Skin epidermis (tissue), 12 donors: ENCODE data around the gene RCOR1.
A peak's percentile ranks its signal among the peaks of the same experiment; 100 is the strongest.
"Not testable (repeated sequence)": the region's sequence is repeated elsewhere in the genome, so short reads cannot be mapped to it uniquely, and the experiment has no call there.

Experiments
- H3K27ac ChIP-seq, 21 experiments: fragments of 200-600 bp; sonication (generic) in 11 of 21; one replicate each; pipeline ENCODE4 v1.5.0; 2020; ENCODE audit warnings: mild to moderate bottlenecking in 3 of 21, inconsistent platforms in 2 of 21, moderate library complexity in 2 of 21
- H3K4me3 ChIP-seq, 7 experiments: fragments of 200-600 bp; sonication (generic) in 2 of 7; one replicate each; pipeline ENCODE4 v1.5.0; 2020; ENCODE audit warnings: inconsistent platforms in 2 of 7, mild to moderate bottlenecking in 2 of 7, moderate library complexity in 1 of 7

The RCOR1 gene

GRCh38 chr14:102759456-102760187 lies 167.2 kb downstream of the RCOR1 start:
- H3K27ac ChIP-seq: no peak overlapping the region

DNA sequence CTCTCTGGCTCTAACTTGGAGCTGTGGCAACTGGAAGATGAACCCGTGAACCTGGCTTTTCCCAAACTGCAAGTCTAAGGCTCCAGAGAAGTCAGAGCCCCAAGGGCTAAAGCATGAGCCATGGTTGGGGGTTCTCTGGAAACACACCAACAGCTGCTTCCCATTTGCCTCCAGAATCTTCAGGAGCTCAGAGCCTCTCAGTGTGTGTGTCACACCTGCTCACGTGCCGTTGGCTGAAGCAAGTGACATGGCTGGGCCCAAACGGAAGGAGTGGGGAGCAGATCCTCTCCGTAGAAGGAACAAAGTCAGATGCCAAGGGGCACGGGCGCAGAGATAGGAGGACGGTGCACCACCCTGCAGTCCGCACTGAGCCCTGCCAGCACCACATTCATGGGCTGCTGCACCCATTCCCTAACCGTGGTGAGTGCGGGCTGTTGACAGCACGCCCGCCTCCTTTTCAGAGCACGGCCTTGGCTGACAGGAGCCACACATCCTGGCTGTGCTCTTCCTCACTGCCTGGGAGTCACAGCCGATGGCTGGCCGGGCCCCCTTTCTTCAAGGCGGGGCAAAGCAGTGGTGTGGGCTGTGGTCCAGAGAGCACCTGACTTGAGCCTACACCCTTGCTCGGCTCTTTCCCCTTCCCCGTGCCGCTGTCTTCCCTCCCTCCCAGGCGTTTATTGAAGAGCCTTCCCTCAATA lies 168.2 kb downstream of the RCOR1 start:
- H3K27ac ChIP-seq: no peak overlapping the region
- H3K4me3 ChIP-seq: no peak overlapping the region

More at GRCh38 chr14:102759456-102760187, 167.2 kb downstream of the RCOR1 start:
- H3K4me3 ChIP-seq: no peak overlapping the region

DNA sequence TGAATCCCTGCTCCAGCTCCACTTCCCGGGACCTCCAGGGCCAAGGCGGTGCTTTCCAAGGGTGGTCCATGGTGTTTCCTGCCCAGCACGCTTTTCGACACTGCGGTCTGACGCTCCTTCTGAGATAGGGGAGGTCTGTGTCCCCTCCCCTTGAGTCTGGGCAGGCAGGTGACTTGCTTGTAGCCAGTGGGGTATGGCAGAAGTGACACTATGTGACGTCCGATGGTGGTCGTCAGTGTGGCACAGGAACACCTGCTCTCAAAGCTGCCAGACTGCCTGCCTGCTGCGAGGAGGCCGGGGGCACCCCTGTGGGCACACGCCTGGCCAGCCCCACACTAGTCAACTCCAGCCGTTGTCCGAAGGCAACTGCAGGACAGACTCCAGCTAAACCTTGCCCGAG lies 168.8 kb downstream of the RCOR1 start:
- H3K4me3 ChIP-seq: no peak overlapping the region
- no peak overlapping the region for H3K27ac ChIP-seq

DNA sequence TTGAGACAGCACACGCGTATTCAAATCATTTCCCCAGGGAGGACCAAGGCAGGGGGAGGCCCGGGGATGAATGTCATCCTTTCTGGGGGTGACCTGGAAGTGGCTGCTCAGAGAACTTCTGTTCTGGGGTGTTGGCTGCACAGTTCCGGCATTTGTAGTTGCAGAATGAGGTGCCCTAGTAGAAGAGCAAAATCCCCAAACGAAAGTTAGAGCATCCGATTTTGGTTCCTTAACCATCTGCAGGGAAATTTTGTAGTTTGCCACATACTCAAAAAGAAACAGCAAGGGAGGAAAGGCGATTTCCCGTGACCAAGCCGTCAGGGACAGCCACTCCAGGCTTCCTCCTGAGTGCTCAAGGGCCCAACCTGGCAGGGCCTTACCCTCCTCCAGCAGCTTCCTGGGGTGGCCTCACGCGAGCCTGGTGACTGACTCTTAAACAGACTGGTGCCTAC lies 171.8 kb downstream of the RCOR1 start:
- H3K4me3 ChIP-seq: no peak overlapping the region
- no peak overlapping the region for H3K27ac ChIP-seq

DNA sequence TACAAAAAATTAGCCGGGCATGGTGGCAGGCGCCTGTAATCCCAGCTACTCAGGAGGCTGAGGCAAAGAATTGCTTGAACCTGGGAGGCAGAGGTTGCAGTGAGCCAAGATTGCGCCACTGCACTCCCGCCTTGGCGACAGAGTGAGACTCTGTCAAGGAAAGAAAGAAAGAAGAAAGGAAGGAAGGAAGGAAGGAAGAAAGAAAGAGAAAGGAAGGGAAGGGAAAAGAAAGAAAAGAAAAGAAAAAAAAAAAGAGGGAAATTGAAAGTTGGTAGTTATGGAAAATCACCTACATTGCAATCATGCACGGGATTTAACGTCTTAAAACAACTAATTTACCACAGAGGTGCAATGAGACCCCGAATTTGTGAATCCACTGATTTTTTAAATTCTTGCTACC lies 173.3 kb downstream of the RCOR1 start:
- not testable (repeated sequence) for H3K27ac ChIP-seq, H3K4me3 ChIP-seq

GRCh38 chr14:102768223-102769048 lies 176.0 kb downstream of the RCOR1 start:
- Histone ChIP-seq H3K27ac (peak overlapping the region in 9 of 21 experiments; percentile 9 to 76 (median 42)), H3K4me3 (no peak overlapping the region)

DNA sequence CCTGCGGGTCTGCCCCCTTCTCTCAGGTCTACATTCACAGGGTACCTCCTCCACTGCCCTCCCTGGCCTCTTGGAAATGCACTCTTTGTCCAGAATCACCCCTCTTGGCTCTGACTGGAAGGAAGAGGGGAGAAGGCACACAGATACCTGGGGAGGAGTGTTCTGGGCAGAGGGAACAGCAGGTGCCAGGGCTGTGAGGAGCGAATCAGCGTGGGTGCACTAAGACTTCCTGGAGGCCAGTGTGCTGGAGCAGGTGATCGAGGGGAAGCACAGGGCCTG lies 176.5 kb downstream of the RCOR1 start:
- Histone ChIP-seq H3K27ac (peak overlapping the region in 9 of 21 experiments; percentile 9 to 76 (median 42)), H3K4me3 (no peak overlapping the region)

DNA sequence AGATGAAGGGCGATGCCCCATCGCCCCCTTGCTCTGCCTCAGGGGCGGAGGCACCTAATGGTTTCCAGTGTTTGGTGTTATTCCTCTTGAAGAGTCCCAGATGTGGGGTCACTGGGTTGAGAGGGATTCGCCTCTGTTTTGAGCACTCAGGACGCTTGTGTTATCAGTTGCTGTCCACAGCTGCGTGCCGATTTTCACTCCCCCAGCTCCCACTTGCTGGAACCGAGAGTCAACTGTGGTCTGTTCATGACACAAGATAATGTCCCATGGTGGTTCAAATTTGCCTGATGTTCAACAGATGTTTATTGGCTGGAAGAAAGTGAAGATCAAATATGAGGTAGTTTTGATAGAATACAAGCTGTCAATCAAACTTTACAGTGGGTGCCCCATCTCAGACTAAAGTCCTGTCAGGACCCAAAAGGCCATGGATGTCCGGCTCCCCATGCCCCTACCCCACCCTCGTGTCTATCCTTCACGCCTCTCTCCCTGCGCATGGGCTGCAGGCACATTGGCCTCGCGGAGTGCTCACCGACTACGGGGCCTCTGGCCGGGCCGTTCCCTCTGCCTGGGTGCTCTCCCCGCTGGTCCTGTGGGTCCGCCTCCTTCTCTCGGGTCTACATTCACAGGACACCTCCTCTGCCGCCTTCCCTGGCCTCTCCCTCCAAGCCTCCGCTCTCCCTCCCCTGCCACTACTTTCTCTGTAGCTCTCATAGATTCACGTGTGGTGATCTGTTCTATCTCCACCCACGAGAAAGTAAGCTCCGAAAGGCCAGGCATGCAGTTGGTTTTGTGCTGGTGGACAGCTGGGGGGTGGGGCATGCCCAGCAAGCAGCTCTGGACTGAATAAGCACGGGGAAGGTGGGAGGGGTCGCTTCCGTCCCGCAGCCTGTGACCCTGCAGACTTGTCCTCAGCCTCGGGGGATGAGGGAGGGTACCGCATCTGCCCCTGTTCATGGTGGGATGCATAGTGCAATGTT lies 178.0 kb downstream of the RCOR1 start:
- Histone ChIP-seq H3K27ac (no peak overlapping the region), H3K4me3 (no peak overlapping the region)

GRCh38 chr14:102771144-102771543 lies 178.7 kb downstream of the RCOR1 start:
- H3K27ac ChIP-seq: no peak overlapping the region
- no peak overlapping the region for H3K4me3 ChIP-seq

DNA sequence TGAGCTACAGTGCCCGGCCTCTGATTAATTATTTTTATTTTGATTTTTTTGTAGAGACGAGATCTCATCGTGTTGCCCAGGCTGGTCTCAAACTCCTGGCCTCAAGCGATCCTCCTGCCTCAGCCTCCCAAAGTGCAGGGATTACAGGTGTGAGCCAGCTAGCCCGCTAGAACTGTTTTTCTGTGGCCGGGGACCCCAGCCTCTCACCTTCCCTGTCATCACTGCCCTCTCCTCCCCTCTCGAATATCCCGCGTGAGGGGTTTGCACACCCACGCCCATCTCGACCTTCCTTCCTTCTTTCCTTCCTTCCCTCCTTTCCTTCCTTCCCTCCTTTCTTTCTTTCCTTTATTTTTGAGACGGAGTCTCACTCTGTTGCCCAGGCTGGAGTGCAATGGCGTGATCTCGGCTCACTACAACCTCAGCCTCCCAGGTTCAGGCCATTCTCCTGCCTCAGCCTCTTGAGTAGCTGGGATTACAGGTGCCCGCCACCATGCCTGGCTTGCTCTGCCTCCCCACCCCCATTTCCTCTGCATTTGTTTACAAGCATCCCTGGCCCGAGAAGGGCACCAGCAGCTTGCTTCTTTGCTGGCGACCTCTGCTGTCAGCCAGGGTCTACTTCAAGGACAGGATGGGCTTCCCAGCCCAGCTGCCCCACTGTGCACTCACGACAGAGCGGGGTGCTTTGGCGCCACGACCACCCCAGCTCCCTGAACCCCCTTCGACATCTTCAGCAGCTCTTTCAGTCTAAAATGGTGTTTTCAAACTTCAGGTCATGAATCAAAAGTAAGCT lies 180.5 kb downstream of the RCOR1 start:
- H3K27ac ChIP-seq: no peak overlapping the region
- no peak overlapping the region for H3K4me3 ChIP-seq

DNA sequence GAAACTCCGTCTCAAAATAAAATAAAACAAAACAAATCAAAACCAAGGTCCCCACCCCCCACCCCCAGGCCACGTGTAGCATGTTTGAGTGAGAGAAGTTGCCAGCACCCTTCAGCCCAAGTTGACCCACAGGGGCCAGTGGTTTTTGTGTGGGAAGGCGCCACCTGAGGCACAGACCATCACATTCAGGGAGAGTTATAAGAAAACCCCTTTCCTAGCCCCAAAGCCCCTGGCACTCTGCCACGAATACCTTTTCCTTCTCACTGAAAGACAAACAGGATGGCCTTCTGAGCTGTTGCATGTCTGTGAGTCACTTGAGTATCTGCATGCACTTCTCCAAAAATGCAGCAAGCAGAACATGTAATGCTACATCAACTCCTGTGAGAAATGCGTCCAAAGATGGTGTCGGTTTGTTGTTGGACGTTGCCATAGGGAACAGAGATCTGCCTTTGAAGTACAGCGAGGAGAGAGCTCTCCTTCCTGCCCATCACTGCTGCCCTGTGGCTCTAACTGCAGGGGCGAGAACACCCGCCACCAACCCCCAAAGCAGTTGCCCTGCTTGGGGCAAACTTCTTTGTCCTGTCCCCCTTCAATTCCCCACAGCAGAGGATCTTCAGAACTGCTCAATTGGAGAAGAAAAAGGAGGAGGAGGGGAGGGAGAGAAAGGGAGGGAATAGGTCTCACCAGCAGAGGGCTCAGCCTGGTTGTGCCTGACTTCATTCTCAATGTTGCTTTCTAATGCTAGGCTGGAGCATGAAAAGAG lies 182.1 kb downstream of the RCOR1 start:
- Histone ChIP-seq H3K4me3 (no peak overlapping the region), H3K27ac (peak overlapping the region in 3 of 21 experiments; percentile 3 to 49 (median 23))

GRCh38 chr14:102775855-102776760 lies 183.7 kb downstream of the RCOR1 start:
- H3K4me3 ChIP-seq: peak overlapping the region in 2 of 7 experiments; percentile 25 to 35
- peak overlapping the region; percentile 13 to 84 (median 72) for H3K27ac ChIP-seq

- Histone ChIP-seq H3K27ac (peak within 1 kb of the TSS; percentile 67 to 98 (median 88)), H3K4me3 (peak within 1 kb of the TSS; percentile 56 to 98 (median 90))
Observed at GRCh38 chr14:102776761-102777710, 184.6 kb downstream of the RCOR1 start, which contains the start of gene TRAF3. Gene TRAF3 (plus strand): TSS chr14:102777449. CDS start chr14:102870202, 92,753 bp downstream.

DNA sequence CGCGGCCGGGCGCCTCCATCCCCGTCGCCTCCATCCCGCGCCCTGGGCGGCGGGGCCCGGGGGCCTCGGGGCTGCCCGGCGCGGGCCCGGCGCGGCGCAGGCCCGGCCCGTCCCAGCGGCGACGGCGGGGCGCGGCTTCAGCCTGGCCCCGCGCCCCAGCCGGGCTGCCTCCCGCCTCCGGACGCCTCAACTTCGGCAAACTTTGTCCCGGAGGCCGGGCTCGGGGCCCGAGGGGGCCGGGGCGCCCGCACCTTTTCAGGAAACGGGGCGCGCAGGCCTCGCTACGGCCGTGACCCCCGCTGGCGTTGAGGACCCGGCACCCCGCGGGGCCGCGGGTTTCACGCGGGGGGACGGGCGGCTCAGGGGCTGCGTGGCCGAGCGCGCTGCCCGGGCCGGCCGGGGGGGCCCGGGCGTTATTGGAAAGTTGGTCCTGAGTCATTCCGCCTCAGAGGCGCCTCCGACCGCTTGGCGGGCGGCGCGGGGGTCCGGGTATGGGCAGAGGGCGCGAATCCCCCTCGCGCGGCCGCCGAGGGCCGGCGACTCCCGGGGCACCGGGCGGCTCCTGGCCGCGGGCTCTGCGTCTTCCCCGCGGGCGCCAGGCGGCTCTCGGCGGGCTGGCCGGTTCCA lies 185.4 kb downstream of the RCOR1 start:
- Histone ChIP-seq H3K27ac (peak overlapping the region; percentile 67 to 98 (median 88)), H3K4me3 (peak overlapping the region; percentile 56 to 98 (median 90))
